Effector CD4-positive, alpha-beta T cell (primary cell): ENCODE data around the gene TRIM49B. TPM values are rescaled to one million over a fixed set of nuclear protein-coding genes. Genes with fewer than 3 reads are reported as not detected.
"Not testable (repeated sequence)": the region's sequence is repeated elsewhere in the genome, so short reads cannot be mapped to it uniquely, and the experiment has no call there.

ENCODE experiments used
- DNase-seq: peaks from one replicate; pipeline ENCODE4 v3.0.0-alpha.2; 2020
- total RNA-seq: gene quantifications from one replicate; lab custom pipeline; 2026; lab: John Stamatoyannopoulos, UW

Gene TRIM49B, protein sequence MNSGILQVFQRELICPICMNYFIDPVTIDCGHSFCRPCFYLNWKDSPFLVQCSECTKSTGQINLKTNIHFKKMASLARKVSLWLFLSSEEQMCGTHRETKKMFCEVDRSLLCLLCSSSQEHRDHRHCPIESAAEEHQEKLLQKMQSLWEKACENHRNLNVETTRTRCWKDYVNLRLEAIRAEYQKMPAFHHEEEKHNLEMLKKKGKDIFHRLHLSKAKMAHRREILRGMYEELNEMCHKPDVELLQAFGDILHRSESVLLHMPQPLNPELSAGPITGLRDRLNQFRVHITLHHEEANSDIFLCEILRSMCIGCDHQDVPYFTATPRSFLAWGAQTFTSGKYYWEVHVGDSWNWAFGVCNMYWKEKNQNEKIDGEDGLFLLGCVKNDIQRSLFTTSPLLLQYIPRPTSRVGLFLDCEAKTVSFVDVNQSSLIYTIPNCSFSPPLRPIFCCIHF
- not detected for total RNA-seq

DNA sequence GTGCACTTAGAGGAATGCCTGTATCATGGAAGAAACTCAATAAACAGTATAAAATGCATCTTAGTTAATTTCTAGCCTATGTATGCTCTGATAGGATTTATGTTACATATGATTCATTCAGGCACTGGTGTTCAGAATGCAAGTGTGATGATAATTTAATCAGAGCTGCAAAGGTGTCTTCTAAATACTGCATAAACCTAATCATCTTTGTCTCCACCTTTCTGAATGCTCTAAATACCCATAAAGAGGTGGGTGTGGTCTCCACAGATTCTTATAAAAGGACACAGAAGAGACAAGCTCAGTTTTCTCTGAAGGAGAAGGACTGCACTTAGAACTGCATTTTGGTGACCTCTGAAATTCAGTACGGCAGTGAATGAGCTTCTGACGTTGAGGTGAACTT, at the start of gene TRIM49B:
TSS of gene TRIM49B (plus strand) at position 301 of the 400 bp plus-strand sequence. CDS start 2,777 bp downstream, outside the sequence.
- DNase-seq = not testable (repeated sequence)

DNA sequence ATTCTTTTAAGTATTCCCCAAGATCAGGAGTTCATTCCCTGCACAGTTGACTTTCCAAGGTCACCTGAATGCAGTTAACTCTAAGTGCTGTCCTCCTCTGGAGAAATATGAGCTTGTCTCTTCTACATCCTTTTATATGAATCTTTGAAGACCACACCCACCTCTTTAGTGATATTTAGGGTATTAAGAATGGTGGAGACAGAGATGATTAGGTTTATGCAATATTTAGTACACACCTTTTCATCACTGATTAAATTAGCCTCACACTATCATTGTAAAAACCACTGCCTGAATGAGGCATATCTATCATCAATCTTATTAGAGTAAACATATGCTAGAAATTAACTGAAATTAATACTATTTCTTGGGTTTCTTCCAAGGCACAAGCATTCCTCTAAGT, 44.8 kb upstream of the TRIM49B start, which contains the start of gene TRIM51G:
TSS of gene TRIM51G (minus strand) at position 101 of the 400 bp plus-strand sequence. CDS start 2,190 bp downstream, outside the sequence.
- not testable (repeated sequence) for DNase-seq

DNA sequence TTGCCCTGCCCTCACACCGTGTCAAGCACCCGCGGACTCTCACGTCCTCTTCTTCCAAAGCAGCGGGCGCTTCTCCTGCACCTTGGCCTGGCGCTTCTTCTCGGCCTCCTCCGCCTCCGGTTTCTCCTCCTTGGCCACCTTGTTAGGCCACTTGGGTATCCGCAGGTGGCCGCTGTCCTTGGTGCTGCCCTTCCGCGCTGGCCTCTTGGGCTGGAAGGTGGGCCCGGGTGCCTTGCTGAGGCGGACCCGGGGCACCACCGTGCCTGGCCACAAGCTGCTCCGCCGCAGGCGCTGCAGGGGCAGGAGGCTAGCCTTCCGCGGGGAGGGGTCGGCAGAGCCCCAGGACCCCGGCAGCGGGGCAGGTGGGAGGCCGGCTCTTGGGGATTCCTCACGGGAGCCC, 19.6 kb downstream of the TRIM49B start:
- DNase-seq = not testable (repeated sequence)

DNA sequence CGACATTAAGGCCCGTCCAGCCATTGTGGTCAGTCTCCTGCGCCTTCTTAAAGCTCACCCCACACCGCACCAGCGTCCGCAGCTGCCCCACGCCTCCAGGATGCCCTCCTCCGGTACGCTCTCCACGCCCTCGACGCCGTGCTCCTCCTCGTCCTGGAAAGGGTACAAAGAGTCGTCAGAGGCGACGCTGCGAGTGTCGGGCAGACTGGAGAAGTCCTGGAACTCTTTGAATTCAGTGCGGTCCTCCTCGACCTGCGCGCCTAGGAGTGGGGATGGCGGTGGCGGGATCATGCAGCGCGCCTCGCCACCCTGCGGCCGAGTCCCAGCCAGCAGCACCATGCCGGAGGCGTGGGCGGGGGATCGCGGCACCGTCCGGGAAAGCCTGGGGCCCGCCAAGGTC, 21.2 kb downstream of the TRIM49B start:
- DNase-seq = not testable (repeated sequence)

DNA sequence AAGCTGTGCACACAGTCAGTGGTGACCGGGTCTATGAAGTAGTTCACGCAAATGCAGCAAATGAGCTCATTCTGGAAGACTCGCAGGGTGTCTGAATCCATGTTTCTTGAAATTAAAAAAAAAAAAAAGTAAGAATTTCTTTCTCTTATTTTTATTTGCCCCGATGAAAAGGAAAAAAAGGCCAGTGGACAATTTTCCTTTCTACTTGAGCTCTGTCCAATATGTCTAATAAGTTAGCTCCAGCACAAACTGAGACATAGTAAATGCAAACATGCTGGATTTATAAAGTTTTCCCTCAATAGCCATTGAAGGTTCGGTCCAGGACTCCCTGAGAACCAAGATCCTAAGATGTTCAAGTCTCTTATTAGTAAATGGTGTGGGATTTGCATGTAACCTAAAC, 30.4 kb downstream of the TRIM49B start, which contains the start of gene TRIM64C:
TSS of gene TRIM64C (minus strand) at position 101 of the 400 bp plus-strand sequence. CDS start at position 101, 0 bp downstream.
- not testable (repeated sequence) for DNase-seq

DNA sequence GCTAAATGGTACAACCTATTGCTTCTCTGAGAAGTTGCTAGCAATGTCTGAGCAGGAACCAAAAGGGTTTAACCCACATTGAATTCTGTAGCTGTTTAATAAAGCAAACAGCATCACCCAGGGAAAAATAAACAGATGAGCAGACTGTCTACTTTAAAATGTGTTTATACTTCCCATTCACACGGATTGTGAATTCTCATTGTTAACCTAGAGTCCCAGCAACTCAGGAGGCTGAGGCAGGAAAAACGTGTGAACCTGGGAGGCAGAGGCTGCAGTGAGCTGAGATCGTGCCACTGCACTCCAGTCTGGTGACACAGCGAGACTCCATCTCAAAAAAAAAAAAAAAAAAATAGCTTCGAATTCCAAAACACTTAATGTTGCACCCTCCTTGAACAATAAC, 41.3 kb downstream of the TRIM49B start:
- DNase-seq = not testable (repeated sequence)
